Measurements from ENCODE around the gene MCM9.

- no peak for TF ChIP-seq CTCF (IDR thresholded peaks at IDR 0.05; ENCODE audit: insufficient read depth, low read depth, low read length)
- TF ChIP-seq EZH2 (IDR thresholded peaks at IDR 0.05; ENCODE audit: insufficient read depth, low read length): no peak
Observed at GRCh38 chr6:118893064-118893806, 41.7 kb downstream of the MCM9 start.

All from astrocyte (in vitro differentiated cells and primary cell).